HepG2 (cell line): ENCODE results near the gene HSPA1L. TPM values are rescaled to one million over a fixed set of nuclear protein-coding genes. Genes with fewer than 3 reads are reported as not detected.

Source experiments
- ATAC-seq: fragments of 200-7000 bp; cut with Tn5 transposase; 3 replicates; pipeline ENCODE4 v1.9.1; 2020; ENCODE audit warnings: mild to moderate bottlenecking, moderate library complexity
- BruUV-seq: library from RNA; stranded (reverse); fragments of 400-500 nt; replicated peaks from 2 replicates; lab custom pipeline; 2021; lab: Mats Ljungman, UMichigan
- CTCF ChIA-PET: fragments of 300-600 bp; formaldehyde crosslinking; extraction: SDS; loops from one replicate; lab custom pipeline; 2021; ENCODE audit warnings: low total read pairs, inconsistent platforms, low intra/inter-chr PET ratio; lab: Yijun Ruan, JAX
- POLR2A ChIA-PET: fragments of 350-600 bp; sonication (Branson Sonifier 250); formaldehyde crosslinking; loops from one replicate; lab custom pipeline; 2020; ENCODE audit warnings: antibody characterized with exemption, inconsistent platforms; lab: Yijun Ruan, JAX
- DNase-seq: peaks from one replicate; pipeline ENCODE4 v3.0.0-alpha.2; 2015; ENCODE audit warnings: low spot score
- FAIRE-seq: peaks from 3 replicates; lab custom pipeline; 2011; peaks lifted over from hg19 to GRCh38; lab: Jason Lieb, UNC
- H2AFZ ChIP-seq: one replicate; pipeline ENCODE4 v1.6.1; 2011; ENCODE audit warnings: low read length, inconsistent platforms
- H3K27ac ChIP-seq: fragments of 300-600 bp; 3 replicates; pipeline ENCODE4 v1.8.0; 2011; ENCODE audit warnings: mixed run types, mild to moderate bottlenecking, mixed read lengths, low read length, inconsistent platforms; ENCODE audit not compliant: insufficient read depth; ENCODE audit errors: extremely low read length
- H3K27me3 ChIP-seq, 2 experiments: fragments of 200-600 bp in 1 of 2; 2 replicates in 1 of 2; 3 replicates in 1 of 2; pipeline versions ENCODE4 v1.6.0 to v1.8.0; 2011; ENCODE audit warnings: low read length in 2 of 2, mild to moderate bottlenecking in 2 of 2, moderate library complexity in 2 of 2, inconsistent platforms in 1 of 2; ENCODE audit not compliant: insufficient read depth in 2 of 2, control insufficient read depth in 1 of 2
- H3K36me3 ChIP-seq, 2 experiments: fragments of 200-600 bp in 1 of 2; replicated peaks in 1 of 2; 2 replicates in 1 of 2; 3 replicates in 1 of 2; pipeline versions ENCODE4 v1.5.1 to v1.8.0; 2011; ENCODE audit warnings: low read length in 2 of 2, inconsistent platforms in 1 of 2; ENCODE audit not compliant: insufficient read depth in 2 of 2, control insufficient read depth in 1 of 2
- H3K4me1 ChIP-seq: 2 replicates; pipeline ENCODE4 v1.5.1; 2012; ENCODE audit warnings: low read length, inconsistent platforms; ENCODE audit not compliant: insufficient read depth
- H3K4me2 ChIP-seq: 2 replicates; pipeline ENCODE4 v1.6.0; 2011; ENCODE audit warnings: low read depth, low read length, inconsistent platforms
- H3K4me3 ChIP-seq, 3 experiments: fragments of 200-600 bp in 1 of 3; sonication (generic), shearing (Covaris generic) in 1 of 3; replicated peaks in 1 of 3; 2 replicates each; pipeline ENCODE4 v1.5.1; 2011 to 2016; ENCODE audit warnings: low read length in 3 of 3, inconsistent platforms in 2 of 3, low read depth in 2 of 3, mild to moderate bottlenecking in 2 of 3, control low read depth in 1 of 3, mixed read lengths in 1 of 3; ENCODE audit not compliant: insufficient read depth in 1 of 3
- H3K79me2 ChIP-seq: one replicate; pipeline ENCODE4 v1.6.1; 2011; ENCODE audit warnings: low read length, inconsistent platforms; ENCODE audit not compliant: insufficient read depth
- H3K9ac ChIP-seq: 2 replicates; pipeline ENCODE4 v1.6.0; 2011; ENCODE audit warnings: mild to moderate bottlenecking, low read depth, low read length, inconsistent platforms; ENCODE audit not compliant: insufficient read depth
- H3K9me3 ChIP-seq: 2 replicates; pipeline ENCODE4 v1.5.1; 2012; ENCODE audit warnings: mild to moderate bottlenecking, low read length
- H4K20me1 ChIP-seq: 2 replicates; pipeline ENCODE4 v1.6.0; 2011; ENCODE audit warnings: inconsistent platforms, mild to moderate bottlenecking, low read length, moderate library complexity; ENCODE audit not compliant: insufficient read depth
- CBX5 ChIP-seq: sonication (generic); formaldehyde crosslinking; IDR thresholded peaks from 2 replicates; pipeline ENCODE4 v1.4.0; 2020; ENCODE audit warnings: missing genetic modification reagents, borderline replicate concordance
- CHD2 ChIP-seq: IDR thresholded peaks from 2 replicates; pipeline ENCODE4 v1.6.1; 2011; ENCODE audit warnings: low read depth, low read length, improper control_type of control experiment
- FOXA1 ChIP-seq, 2 experiments: fragments of 450-650 bp in 1 of 2; sonication (generic) in 1 of 2; formaldehyde crosslinking in 1 of 2; IDR thresholded peaks; 2 replicates each; pipeline versions ENCODE4 v1.4.0 to v1.6.1; 2016 to 2020; ENCODE audit warnings: missing genetic modification reagents in 1 of 2
- NRL ChIP-seq: sonication (generic); formaldehyde crosslinking; IDR thresholded peaks from 2 replicates; pipeline ENCODE4 v1.5.0; 2020; ENCODE audit warnings: missing genetic modification reagents, mild to moderate bottlenecking, moderate library complexity, borderline replicate concordance
- PLSCR1 ChIP-seq: sonication (generic); formaldehyde crosslinking; IDR thresholded peaks from 2 replicates; pipeline ENCODE4 v1.5.0; 2020; ENCODE audit warnings: missing genetic modification reagents, mild to moderate bottlenecking, borderline replicate concordance
- PRDM15 ChIP-seq: sonication (generic); formaldehyde crosslinking; IDR thresholded peaks from 2 replicates; pipeline ENCODE4 v1.4.0; 2020; ENCODE audit warnings: missing genetic modification reagents
- REXO4 ChIP-seq: sonication (generic); formaldehyde crosslinking; IDR thresholded peaks from 2 replicates; pipeline ENCODE4 v1.8.0; 2022; ENCODE audit warnings: missing genetic modification reagents, mild to moderate bottlenecking, borderline replicate concordance
- SPEN ChIP-seq: sonication (generic); formaldehyde crosslinking; IDR thresholded peaks from 2 replicates; pipeline ENCODE4 v1.5.1; 2020; ENCODE audit warnings: low read depth, mild to moderate bottlenecking, missing genetic modification reagents
- TFE3 ChIP-seq: IDR thresholded peaks from 2 replicates; pipeline ENCODE4 v1.6.1; 2016
- ZFAT ChIP-seq: sonication (generic); formaldehyde crosslinking; conservative IDR thresholded peaks from 2 replicates; pipeline ENCODE4 v1.8.1; 2023; ENCODE audit warnings: missing genetic modification reagents, inconsistent platforms
- ZNF331 ChIP-seq: sonication (generic); formaldehyde crosslinking; IDR thresholded peaks from 2 replicates; pipeline ENCODE4 v1.4.0; 2020; ENCODE audit warnings: missing genetic modification reagents
- ZNF768 ChIP-seq: sonication (generic); formaldehyde crosslinking; IDR thresholded peaks from 2 replicates; pipeline ENCODE4 v1.4.0; 2020; ENCODE audit warnings: missing genetic modification reagents
- ZNF839 ChIP-seq: sonication (generic); formaldehyde crosslinking; IDR thresholded peaks from 2 replicates; pipeline ENCODE4 v1.4.0; 2020; ENCODE audit warnings: missing genetic modification reagents, mild to moderate bottlenecking, borderline replicate concordance
- WGBS: methylation state at CpG from one replicate; pipeline ENCODE4 v1.1.6; 2017; ENCODE audit warnings: low lambda C conversion rate; 5-methylcytosine and 5-hydroxymethylcytosine counted together
- in situ Hi-C: cut with HindIII; loops from 2 replicates; pipeline ENCODE4 v1.10.0; 2017; ENCODE audit warnings: low pct_unique_long_range_greater_than_20kb; ENCODE audit not compliant: extremely low pct_ligation_motif_present
- intact Hi-C: fragments of 100-400 bp; cut with micrococcal nuclease; formaldehyde crosslinking; loops from one replicate; pipeline ENCODE4 v1.10.0; 2022; ENCODE audit not compliant: unreplicated experiment
- polyA plus RNA-seq, 8 experiments: library from polyadenylated mRNA; depleted of rRNA in 3 of 8; stranded (reverse) in 7 of 8; unstranded in 1 of 8; fragments of >200 nt; fragmentation: Illumina TruSeq in 4 of 8; extraction: Trizol in 4 of 8; gene quantifications; 2 replicates each; pipeline versions ENCODE4 v1.2.1 to v1.2.3, GENCODE V29; 2011 to 2016; ENCODE audit warnings: low read depth in 4 of 8, missing spikeins in 1 of 8, mixed read lengths in 1 of 8; ENCODE audit not compliant: insufficient read depth in 1 of 8
- total RNA-seq, 5 experiments: library from RNA; depleted of rRNA; stranded (reverse); fragments of >200 nt; fragmentation: Illumina TruSeq; extraction: Trizol; gene quantifications; 2 replicates each; pipeline ENCODE4 v1.2.3, GENCODE V29; 2016; ENCODE audit warnings: low read depth in 1 of 5

Gene HSPA1L
- total and polyA plus RNA-seq, 2 of the 13 experiments (the other 11 are each of a cell fraction or from before 2014, with no cell fraction given) = 0.55 to 1.0 TPM

- ChIA-PET CTCF (interaction anchor here (1.5 to 1.6 kb wide), 2 partner anchors 42 to 58 kb away, joined by 7 to 16 read pairs; partner anchors contain the start of gene DDAH2), POLR2A (interaction anchor here (0.6 to 9.0 kb wide), 6 partner anchors 34 to 226 kb away, joined by 3 to 279 read pairs (median 34); partner anchors contain the start of genes ATP6V1G2, CLIC1, DDAH2 and HSPA1B)
- BruUV-seq = no TSS peak
- Histone ChIP-seq H3K9me3 (no peaks in the 10 kb centered on the region), H3K36me3 (no peaks in the 10 kb centered on the region), H3K9ac (no peak overlapping the region), H3K27ac (no peak overlapping the region), H4K20me1 (no peaks in the 10 kb centered on the region), H3K27me3 (no peaks in the 10 kb centered on the region), H3K4me1 (peaks cover 51% of the 10 kb centered on the region), H3K4me2 (no peak overlapping the region), H2AFZ (no peak overlapping the region), H3K79me2 (no peaks in the 10 kb centered on the region), H3K4me3 (no peak overlapping the region)
- TF ChIP-seq PLSCR1 (CRISPR knock-in tag) (no peak), ZNF768 (CRISPR knock-in tag) (no peak), PRDM15 (CRISPR knock-in tag) (no peak), TFE3 (no peak), SPEN (CRISPR knock-in tag) (no peak), ZNF839 (CRISPR knock-in tag) (no peak), FOXA1 (IDR thresholded peaks at IDR 0.05) (no peak), FOXA1 (CRISPR knock-in tag; IDR thresholded peaks at IDR 0.05) (no peak), REXO4 (no peak), ZFAT (CRISPR knock-in tag) (no peak), CHD2 (no peak), CBX5 (no peak), ZNF331 (CRISPR knock-in tag) (no peak), NRL (CRISPR knock-in tag) (no peak)
- no peak for FAIRE-seq
- no peak for DNase-seq
- in situ Hi-C loops = loop anchor here (5.0 kb wide), 1 partner anchor 60 kb away; no protein-coding TSS in a partner anchor
- 83% methylated on average over 4 of the region's 4 CpGs for WGBS
- no peak for ATAC-seq
- intact Hi-C loops = loop anchor here (1.0 to 10.0 kb wide), 3 partner anchors 58 to 153 kb away; partner anchors contain the start of genes C2 and NEU1
Measured at GRCh38 chr6:31771992-31772358, 43.1 kb downstream of the HSPA1L start.
